K562 (cell line): ENCODE results near the gene ESPN.

Experiments used
- BACH1 ChIP-seq: fragments of 200-800 bp; sonication (Bioruptor generic); IDR thresholded peaks from 2 replicates; pipeline ENCODE4 v1.6.1; 2016; ENCODE audit warnings: missing genetic modification characterization, missing compliant biosample characterization
- CTCF ChIP-seq, 3 experiments: IDR thresholded peaks in 2 of 3; conservative IDR thresholded peaks in 1 of 3; 2 replicates each; pipeline ENCODE4 v1.5.1; 2011 to 2012; ENCODE audit warnings: low read length in 3 of 3, mild to moderate bottlenecking in 3 of 3, control low read depth in 2 of 3, improper control_type of control experiment in 1 of 3, inconsistent platforms in 1 of 3, low read depth in 1 of 3, mixed read lengths in 1 of 3, moderate library complexity in 1 of 3; ENCODE audit not compliant: insufficient read depth in 2 of 3
- NFYB ChIP-seq: IDR thresholded peaks from 2 replicates; pipeline ENCODE4 v1.6.1; 2011; ENCODE audit warnings: mild to moderate bottlenecking, moderate library complexity; ENCODE audit not compliant: insufficient read length; ENCODE audit errors: extremely low read depth
- POLR2A ChIP-seq: fragments of 450-650 bp; conservative IDR thresholded peaks from 2 replicates; pipeline ENCODE4 v1.6.1; 2016
- POLR2AphosphoS2 ChIP-seq: IDR thresholded peaks from 2 replicates; pipeline ENCODE4 v1.6.1; 2012; ENCODE audit warnings: low read length, improper control_type of control experiment
- SMARCE1 ChIP-seq: fragments of 450-650 bp; IDR thresholded peaks from 2 replicates; pipeline ENCODE4 v1.7.1; 2016; ENCODE audit warnings: mild to moderate bottlenecking
- TAF1 ChIP-seq: IDR thresholded peaks from 2 replicates; pipeline ENCODE4 v1.6.1; 2011; ENCODE audit warnings: mild to moderate bottlenecking, low read length, moderate library complexity; ENCODE audit not compliant: insufficient read depth, control insufficient read depth, severe bottlenecking; ENCODE audit errors: extremely low read depth
- USF1 ChIP-seq: sonication (generic); formaldehyde crosslinking; IDR thresholded peaks from 2 replicates; pipeline ENCODE4 v1.9.0; 2022; ENCODE audit warnings: mild to moderate bottlenecking, missing genetic modification reagents
- ZBTB11 ChIP-seq, 3 experiments: fragments of 200-800 bp in 1 of 3; fragments of 250-450 bp in 1 of 3; fragments of 450-650 bp in 1 of 3; sonication (Bioruptor Pico) in 1 of 3; sonication (Bioruptor generic) in 1 of 3; formaldehyde crosslinking in 1 of 3; IDR thresholded peaks; 2 replicates each; pipeline versions ENCODE4 v1.6.1 to v1.8.0; 2016 to 2022; ENCODE audit warnings: mild to moderate bottlenecking in 2 of 3, missing genetic modification characterization in 2 of 3, missing compliant biosample characterization in 1 of 3, moderate library complexity in 1 of 3
- ZNF561 ChIP-seq: fragments of 450-650 bp; formaldehyde crosslinking; conservative IDR thresholded peaks from 2 replicates; pipeline ENCODE4 v1.4.0; 2020; ENCODE audit warnings: mild to moderate bottlenecking, moderate library complexity

- TF ChIP-seq TAF1 (no peak), USF1 (no peak), POLR2A (no peak), BACH1 (tag) (no peak), SMARCE1 (no peak), NFYB (no peak), ZNF561 (no peak), POLR2AphosphoS2 (no peak), CTCF (IDR thresholded peaks at IDR 0.05 in 2 of 3, conservative IDR thresholded peaks at IDR 0.05 in 1 of 3; ENCODE audit: insufficient read depth in 2 of 3, low read depth in 1 of 3, low read length in 3 of 3) (no peak), ZBTB11 (CRISPR knock-in tag; IDR thresholded peaks at IDR 0.05) (no peak)
Measured at GRCh38 chr1:6497215-6497866, 72.8 kb downstream of the ESPN start.
